ENCODE measurements around the gene N4BP2L1.

N4BP2L1 gene

DNA sequence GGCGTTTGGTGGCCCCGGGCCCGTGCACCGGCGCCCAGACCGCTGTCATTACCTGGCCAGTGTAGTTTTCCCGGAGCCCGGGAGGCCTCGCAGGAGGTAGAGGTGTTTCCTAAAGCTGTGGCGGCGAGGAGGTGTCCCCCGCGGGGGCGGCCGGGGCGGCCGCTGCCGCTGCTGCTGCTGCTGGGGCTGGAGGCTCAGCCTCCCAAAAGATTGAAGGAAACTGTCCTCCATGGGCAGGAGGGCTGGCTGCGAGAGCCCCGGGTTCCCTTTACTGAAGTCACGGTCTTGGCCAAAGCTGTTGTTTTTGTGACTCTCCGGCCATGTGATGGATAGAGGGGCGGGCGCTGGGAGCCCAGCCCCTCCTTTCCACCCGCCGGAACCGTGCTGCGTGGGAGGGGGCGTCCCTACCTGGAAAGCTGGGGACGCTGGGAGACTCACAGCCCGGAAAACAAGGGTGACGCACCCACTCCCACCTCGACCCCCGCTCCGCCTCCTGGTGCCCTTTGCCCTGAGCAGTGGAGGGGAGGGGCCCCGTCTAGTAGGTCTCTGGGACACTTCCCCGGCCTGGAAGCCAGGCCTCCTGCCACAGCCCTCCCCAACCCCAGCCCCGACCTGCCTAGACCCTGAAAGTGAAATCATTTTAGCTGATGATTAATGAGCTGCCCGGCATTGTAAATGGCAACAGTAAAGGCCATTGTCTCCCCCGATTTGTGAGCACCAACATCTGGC is at the start of gene N4BP2L1:
TSS of gene N4BP2L1 (minus strand) at position 279 of the 729 bp plus-strand sequence. CDS start at position 231, 48 bp downstream.
- DNase-seq, result peak; percentile 68

DNA sequence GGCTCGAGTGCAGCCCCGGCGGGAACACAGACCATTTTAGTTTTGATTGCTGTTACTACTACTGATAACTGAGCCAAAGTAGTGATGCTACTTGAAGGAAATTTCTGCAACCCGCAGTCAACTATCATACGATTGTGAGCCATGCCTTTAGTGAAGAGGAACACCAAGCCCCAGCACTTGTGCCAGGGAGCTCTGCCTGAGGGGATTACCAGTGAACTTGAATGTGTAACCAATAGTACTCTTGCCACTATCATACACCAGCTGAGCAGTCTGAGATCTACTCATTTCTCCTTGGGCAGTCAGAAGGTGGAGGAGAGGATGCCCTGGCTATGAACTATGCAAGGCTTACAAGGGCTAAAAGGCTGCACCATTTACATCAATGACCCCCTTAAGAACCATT is 49.0 kb upstream of the N4BP2L1 start:
- no peak for DNase-seq

DNA sequence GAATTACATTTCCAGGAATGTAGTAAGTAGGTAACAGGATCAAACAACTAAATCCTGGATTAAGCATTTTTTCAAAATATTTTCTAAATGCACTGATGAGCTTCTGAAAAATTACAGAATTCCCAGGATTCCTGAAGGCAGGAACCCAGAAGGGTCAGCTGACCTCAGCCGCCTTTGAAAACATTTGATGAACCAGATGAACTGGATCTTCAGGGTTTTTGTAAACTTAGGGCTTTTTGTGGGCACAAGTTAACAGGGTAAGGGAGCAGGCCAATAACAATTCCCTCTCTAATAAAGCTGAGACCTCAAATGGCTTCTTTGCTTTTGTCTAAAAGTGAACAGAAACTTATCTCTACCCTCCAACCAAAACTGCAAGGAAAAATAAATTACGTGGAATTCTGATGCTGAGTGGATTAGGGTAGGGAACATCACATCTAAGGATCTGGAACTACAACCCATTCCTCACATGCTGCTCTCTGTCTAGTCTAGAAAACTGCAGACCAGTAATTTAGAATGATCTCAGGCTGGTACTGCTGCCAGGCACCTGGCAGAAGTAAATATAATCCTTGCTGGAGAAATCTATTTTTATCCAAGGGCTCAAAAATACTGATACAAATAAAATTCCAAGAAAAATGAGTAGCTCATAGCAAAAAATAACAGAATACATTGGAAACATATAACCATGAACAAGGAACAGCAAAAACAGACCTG is 48.2 kb upstream of the N4BP2L1 start:
- DNase-seq, result no peak

DNA sequence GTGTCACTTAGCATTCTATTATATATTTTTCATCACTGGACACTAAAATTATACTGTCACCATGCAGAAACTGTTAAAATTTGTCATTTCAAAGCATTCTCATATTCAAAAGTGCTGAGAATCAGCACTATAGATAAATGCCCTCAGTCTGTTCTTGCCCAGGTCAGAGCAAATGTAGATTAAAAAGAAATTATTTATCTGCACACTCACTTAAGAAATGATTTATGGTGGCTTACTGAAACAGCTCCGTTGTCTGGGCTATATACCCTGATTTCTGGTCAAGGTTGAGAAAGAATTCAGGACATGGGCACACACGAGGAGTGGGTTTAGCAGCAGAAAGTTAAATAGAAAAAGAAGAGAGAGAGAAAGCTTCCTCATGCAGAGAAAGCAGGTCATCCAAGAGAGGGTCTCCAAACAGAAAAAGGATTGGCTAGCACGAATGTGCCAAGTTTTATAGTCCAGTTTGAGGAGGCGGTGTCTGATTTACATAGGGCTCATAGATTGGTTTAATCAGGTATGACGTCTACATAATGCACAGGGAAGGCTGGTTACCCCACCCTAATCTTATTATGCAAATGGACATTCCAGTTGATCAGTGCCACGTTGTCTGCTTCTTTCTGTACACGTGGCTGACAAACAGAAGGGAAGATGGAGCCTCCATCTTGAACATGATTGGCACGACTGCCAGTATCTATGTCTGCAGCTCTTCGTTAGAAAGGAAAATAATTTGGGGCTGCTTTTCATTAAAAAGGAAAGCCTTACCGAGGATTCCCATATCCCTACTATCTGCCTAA is 47.3 kb upstream of the N4BP2L1 start:
- no peak for DNase-seq

DNA sequence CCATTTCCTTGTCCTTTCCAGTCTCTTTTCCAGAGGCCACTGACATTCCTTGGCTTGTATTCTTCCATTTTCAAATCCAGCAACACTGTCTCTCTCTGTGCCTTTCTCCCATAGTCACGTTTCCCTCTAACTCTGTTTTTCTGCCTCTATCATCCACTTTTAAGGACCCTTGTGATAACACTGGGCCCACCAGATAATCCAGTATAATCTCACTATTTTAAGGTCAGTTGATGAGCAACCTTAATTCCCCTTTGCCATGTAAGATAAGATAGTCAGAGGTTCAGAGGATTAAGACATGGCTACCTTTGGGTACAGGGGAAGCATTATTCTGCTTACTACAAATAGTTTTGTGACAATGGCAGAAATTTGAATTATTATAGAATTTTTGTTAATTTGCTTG is 45.7 kb upstream of the N4BP2L1 start:
- no peak for DNase-seq

DNA sequence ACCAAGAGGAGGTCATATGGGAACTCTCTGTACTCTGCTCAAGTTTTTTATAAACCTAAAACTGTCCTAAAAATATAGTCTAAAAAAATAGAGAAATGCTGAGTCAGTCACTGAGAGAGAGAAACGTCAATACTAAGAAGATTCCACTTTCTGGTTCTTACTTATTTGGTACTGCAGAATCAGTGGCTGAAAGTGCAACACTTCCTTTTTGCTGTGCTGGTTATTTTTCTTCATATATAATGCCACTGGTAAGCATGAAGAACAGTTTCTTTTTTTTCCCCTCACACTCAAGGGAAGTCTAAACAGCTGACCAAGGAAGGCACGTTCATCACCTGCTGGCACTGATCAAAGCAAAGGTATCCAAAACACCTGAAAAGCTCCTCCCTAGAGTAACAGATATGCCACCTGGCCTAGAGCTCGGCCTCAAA is 44.3 kb upstream of the N4BP2L1 start:
- peak; percentile 83 for DNase-seq

DNA sequence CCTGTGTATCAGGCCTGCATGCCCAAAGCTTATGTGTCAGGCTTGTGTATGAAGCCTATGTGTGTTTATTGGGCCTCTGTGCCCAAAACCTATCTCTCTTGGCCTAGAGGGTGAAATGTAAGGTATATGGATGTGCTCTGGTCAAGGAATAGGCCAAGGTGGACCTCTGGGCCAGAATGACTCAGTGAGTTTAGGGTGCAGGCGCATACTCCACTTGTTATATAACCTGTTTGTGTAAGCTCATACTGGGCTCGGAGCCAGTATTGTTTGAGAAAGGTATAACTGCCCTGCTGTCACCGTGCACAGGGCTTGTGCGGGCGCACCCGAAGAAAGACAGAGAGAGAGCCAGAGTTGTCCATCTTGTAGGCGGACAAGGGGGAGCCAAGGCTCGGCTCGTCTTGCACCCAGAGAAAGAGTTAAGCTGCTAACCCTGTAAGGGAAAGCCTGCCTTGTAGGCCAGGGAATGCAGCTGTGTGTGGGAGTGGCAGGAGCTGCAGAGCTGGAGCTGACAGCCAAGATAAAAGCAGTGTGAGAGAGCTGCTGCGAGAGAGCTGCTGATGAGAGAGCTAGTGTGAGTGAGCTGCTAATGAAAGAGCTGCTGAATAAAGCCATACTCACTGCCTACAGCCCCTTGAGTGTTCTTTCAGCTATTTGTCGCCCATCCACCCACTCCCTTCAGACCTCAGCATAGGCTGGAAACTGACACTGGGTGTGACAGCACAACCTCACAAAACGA is 43.4 kb upstream of the N4BP2L1 start:
- DNase-seq, result peak; percentile 58

DNA sequence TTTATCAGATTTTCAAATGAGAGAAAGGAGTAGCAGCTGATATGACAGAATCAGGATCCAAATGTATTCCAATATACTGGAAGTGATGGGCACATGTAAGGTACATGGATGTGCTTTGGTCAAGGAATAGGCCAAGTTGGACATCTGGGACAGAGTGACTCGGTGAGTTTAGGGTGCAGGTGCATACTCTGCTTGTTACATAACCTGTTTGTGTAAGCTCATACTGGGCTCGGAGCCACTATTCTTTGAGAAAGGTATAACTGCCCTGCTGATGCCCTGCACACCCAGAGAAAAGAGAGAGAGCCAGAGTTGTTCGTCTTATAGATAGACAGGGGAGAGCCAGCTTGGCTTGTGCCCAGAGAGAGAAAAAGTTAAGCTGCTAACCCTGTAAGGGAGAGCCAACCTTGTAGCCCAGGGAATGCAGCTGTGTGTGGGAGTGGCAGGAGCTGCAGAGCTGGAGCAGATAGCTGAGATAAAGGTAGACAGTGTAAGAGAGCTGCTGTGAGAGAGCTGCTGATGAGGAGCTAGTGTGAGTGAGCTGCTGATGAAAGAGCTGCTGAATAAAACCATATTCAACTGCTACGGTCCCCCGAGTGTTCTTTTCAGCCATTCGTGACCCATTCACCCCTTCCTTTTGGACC is 40.7 kb upstream of the N4BP2L1 start:
- peak; percentile 23 for DNase-seq

DNA sequence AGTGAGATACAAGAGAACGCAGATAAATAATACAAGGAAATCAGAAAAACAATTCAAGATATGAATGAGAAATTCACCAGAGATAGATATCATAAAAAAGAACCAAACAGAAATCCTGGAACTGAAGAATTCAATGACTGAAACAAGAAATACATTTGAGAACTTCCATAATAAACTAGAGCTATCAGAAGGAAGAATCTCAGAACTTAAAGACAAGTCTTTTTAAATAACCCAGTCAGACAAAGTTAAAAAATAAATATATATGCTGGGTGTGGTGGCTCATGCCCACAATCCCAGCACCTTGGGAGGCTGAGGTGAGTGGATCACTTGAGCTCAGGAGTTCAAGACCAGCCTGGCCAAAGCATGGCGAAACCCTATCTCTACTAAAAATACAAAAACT is 28.7 kb upstream of the N4BP2L1 start:
- no peak for DNase-seq

DNA sequence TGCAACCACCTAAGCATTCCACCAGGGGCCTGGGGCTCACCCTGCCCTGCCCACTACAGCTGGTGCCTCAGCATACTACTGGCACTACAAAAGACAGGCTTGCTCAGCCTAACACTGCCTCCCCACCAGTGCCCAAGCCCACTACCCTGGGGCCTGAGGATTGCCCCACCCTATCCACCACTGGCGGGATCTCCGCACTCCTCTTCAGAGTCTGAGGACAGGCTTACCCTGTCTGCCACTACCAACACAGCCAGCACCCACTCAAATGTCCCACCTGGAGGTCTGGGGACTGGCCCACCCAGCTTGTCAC is 27.6 kb upstream of the N4BP2L1 start:
- DNase-seq, result no peak

DNA sequence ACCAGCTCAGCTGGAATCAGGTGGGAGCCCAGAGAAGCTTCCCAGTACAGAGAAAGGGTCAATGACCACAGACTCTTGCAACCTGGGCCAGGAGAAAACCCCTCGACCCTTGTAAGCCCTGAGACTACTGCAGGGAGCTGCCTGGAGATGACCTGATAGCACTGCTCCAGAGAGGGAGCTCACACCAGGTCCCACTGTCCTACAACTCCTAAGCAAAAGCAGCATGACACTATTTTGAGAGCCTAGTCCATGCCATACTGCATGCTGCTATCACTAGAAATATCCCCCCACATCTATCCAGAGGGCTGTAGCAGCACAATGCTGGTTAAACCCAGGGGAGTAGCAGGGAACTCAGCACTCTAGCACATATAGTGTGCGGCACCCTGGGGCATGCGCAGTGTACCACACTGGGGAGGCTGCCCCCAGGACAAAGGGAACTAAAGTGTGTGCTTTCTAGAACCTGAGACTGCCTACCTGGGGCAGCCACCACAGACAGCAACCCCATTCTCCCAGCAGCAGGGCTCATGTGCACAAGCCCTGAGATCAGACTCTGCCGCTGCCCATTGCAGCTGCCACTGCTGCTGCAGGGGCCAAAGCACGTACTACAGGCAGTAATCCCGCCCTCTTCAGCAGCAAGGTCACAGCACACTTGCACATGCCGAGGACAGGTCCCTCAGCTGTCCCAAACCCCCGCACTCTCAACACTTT is 27.1 kb upstream of the N4BP2L1 start:
- DNase-seq, result no peak

DNA sequence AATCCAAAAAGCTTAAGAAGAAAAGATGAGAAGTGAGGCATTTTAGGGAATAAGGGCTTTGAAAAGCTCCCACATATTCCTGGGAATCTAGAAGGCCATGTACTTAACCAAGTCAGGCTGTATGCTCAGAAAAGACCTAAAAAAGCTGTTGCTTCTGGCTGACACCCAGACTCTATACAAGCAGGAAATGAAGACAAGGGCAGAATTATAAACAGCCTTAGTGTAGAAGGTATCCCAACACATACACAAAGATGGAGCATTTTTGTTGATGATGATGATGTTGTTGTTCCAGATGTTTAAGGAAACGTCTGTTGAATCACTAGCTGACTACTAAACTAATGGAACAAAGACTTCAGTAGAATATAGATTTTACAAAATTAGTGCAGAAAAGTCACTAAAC is 26.1 kb upstream of the N4BP2L1 start:
- DNase-seq, result no peak

DNA sequence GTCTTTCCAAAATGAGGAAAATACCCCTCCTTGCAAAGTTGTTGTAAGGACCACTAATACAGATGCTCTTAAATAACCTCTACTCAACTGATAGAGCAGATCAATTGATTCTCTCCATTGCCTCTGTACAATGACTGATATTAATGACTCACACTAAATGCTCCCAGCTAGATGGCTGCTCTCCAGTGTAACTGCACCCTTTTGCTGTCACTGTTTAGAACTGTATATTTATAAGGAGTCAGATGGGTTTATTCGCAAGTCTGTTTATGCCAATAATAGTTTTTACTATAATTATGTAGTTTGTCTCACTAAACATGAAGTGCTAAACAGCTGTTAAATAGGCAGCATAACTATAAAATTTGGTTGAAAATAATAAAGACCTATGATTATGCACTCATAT is 21.0 kb upstream of the N4BP2L1 start:
- DNase-seq, result no peak

DNA sequence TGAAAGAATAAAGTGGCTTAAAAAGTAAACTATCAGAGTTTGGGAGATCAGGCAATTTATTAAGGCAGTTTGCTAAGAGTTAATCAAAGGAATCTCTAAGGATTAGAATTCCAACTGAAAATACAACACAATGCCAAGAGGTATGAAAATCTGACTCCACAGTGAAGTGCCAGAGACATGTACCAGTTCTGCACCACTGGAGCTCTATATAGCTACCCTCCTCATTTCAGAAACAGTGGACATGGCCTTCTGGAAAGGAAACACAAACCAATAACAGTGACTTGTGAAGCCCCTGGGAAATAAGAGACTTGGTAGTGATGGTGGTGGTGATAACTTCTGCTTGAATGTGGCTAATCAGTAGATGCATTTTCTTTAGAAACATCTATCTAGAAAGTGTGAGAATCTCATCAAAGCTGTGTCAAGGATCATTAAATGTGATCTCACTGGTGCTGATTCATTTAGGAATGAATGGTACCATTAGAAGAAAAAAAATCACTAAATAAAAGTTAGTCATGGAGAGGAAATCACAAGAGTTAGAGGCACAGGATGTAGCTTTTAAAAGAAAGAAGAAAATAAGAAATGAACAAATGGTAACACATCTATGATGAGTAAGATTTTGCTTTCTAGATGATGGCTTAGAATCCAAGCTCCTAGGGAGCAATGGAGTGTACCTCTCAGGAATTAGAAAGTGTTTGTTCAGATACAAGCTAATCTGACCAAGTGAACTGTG is 20.1 kb upstream of the N4BP2L1 start:
- DNase-seq, result no peak

DNA sequence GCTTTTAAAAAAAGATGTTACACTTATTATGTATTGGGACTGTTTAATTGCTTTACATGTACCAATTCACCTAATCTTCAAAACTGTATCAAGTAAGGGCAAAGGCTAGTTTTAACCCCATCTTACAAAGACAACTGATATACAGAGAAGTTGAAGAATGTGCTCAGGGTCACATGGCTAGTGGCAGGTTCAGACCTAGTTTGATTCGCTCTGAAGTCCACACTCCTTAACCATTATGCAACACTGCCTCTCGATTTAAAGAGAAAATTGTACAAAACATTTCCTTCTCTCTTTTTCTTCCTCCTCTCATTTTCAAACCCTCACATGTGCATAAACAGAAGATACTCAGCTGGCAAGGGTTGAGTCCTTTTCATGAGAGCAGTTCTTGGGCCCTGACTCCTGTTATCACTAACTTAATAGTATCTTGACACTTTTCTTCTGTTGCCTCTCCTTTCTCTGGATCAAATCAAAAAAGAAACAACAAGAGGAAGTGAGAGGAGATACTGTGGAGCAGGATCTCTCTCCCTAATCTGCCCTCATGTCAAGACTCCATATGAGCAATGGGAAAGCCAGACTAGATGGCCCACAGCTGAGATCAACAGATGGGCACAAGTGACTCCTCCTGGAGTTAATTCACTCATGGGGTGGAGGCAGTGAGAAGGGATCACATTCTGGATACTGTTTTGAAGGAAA is 19.0 kb upstream of the N4BP2L1 start:
- no peak for DNase-seq

DNA sequence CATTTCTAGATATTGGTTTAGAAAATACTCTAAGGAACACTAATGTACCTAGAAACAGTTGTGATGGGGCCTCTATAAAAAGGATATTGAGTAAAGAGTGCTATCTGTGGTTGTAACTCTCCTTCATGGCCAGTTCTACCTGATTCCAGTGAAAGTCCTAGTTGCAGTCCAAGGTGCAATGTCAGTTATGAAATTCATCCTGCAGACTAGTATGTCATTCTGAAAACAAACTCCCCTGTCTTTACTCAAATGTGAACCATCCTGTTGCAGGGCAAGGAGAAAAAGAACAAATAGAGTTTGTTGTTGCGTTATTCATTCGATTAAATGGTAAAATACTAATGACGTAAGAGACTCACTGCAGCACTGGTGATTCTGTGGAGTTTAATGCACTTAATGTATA is 18.3 kb upstream of the N4BP2L1 start:
- DNase-seq, result no peak

DNA sequence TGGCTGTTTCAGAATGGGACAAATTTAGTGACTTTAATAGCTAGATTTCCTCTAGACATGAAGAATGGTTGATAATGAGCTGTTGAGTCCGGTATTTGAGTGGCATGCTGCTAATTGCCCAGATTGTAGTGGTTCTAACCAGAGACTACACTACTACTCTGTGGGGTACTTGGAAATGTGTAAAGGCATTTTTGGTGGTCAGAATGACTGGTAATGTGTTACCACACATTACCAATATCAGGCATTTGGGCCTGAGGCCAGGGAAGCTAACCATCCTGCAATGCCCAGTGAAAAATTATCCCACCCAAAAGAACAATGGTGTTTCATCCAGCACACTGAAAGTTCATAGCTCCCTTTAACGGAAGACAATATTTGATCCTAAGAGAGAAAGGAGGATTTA is 17.5 kb upstream of the N4BP2L1 start:
- no peak for DNase-seq

DNA sequence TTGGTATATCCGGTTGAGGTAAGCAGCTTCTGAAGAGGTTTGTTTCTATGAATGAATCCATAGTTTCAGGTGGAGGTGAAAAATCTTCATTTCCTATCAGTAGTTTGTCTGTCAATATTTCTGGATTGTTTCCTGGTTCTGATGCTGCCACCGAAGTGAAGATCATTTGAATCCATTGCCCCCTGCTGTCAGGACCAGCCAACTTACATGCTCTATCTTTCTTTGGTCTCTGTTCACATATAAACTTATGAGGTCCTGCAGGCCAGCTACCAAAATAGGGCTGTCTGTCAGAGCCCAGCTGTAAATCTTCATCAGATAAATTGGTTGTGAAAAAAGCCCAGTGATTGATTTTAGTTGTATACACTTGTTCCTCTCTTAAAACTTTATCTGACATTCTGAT is 15.2 kb upstream of the N4BP2L1 start:
- DNase-seq, result peak; percentile 23

DNA sequence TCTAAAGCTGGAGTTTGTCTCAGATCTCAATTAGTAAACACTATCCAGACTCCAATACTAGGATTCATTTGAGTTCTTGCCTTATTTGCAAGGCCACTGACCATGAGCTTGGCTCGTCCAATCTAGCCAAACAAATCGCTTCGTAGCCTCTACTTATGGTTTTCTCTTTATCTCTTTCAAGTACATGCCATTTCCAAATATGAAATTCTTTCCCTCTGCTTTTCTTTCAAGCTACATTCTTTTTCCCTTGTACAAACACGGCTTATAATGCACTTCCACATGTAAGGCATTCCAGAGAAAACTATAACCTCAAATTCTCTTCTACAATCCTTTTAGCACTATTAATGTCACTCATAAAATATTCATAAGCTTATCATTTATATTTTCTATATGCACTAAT is 10.9 kb upstream of the N4BP2L1 start:
- no peak for DNase-seq

DNA sequence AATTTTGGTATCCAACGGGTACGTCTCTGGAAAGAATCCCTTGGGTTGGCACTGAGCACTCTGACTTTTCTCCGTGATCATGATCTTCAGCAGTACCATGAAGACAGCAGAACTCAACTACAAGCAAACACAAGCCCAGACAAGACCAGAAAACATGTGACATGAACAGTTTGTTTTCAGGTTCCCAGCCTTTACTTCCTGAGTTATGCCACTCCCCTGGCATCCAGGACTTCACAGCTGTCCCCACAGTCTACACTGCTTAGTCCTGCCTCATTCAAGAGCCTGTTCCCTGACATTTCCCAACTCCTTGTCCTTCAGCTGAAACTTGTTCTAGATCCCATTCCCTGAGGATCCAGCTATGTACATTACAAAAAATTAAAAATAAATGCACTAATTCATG is 4.9 kb upstream of the N4BP2L1 start:
- DNase-seq, result no peak

DNA sequence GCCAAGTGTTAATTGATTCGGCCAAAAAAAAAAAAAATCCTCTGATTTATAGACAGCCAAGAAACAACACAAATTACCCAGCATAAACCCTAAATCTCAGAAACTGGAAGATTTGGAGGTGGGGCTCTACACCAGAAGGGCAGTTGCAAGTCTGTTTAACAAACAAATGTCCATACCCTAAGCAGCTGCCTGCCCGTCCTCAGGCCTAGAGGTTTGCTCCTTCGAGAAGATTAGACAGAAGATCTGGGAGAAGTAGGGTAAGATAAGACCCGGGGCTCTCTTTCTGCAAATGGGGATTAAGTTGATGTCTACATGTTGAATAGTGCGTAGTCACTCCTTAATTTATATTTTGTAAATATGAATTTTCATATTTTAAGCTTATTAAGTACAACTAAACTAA is 3.4 kb upstream of the N4BP2L1 start:
- DNase-seq, result no peak
